Activated CD8-positive, alpha-beta T cell treated with anti-CD3 and anti-CD28 coated beads for 36 hours (primary cell): ENCODE data around the gene CAPN2. TPM values are rescaled to one million over a fixed set of nuclear protein-coding genes. Genes with fewer than 3 reads are reported as not detected.

Source experiments
- ATAC-seq: fragments of 200-7000 bp; cut with Tn5 transposase; one replicate; pipeline ENCODE4 v1.10.0; 2021; ENCODE audit warnings: mild to moderate bottlenecking, moderate library complexity
- CTCF ChIA-PET: fragments of 350-600 bp; sonication (Branson Sonifier 250); formaldehyde crosslinking; loops from one replicate; lab custom pipeline; 2021; ENCODE audit warnings: antibody characterized with exemption; lab: Charles Lee
- POLR2A ChIA-PET: fragments of 350-600 bp; sonication (Branson Sonifier 250); formaldehyde crosslinking; loops from one replicate; lab custom pipeline; 2021; ENCODE audit warnings: antibody characterized with exemption; lab: Charles Lee
- DNase-seq: peaks from one replicate; pipeline ENCODE4 v3.0.0-alpha.2; 2020
- H3K27ac Mint-ChIP-seq: one replicate; pipeline ENCODE4 v1.8.0; 2021; ENCODE audit warnings: mild to moderate bottlenecking, mixed read lengths
- H3K27me3 Mint-ChIP-seq: one replicate; pipeline ENCODE4 v1.8.0; 2021; ENCODE audit warnings: mixed read lengths
- H3K36me3 Mint-ChIP-seq: one replicate; pipeline ENCODE4 v1.8.0; 2021; ENCODE audit warnings: low read depth, mixed read lengths
- H3K4me1 Mint-ChIP-seq: one replicate; pipeline ENCODE4 v1.8.0; 2021; ENCODE audit warnings: low read depth, mixed read lengths
- H3K4me3 Mint-ChIP-seq: one replicate; pipeline ENCODE4 v1.8.0; 2021; ENCODE audit warnings: mild to moderate bottlenecking, moderate library complexity, mixed read lengths
- H3K9me3 Mint-ChIP-seq: one replicate; pipeline ENCODE4 v1.8.0; 2021; ENCODE audit warnings: mixed read lengths
- intact Hi-C: fragments of 100-400 bp; cut with micrococcal nuclease; formaldehyde crosslinking; loops from one replicate; pipeline ENCODE4 v1.10.0; 2022
- total RNA-seq, 2 experiments: library from RNA; stranded (reverse); gene quantifications; one replicate each; pipeline ENCODE4 v1.2.3, GENCODE V29; 2021
- TF ChIP-seq, protein P1 (sequence below): fragments of 200-600 bp; IDR thresholded peaks from one replicate; pipeline ENCODE4 v1.8.0; 2022; ENCODE audit warnings: antibody characterized with exemption, mild to moderate bottlenecking

The CAPN2 gene
- total RNA-seq, 2 experiments from 2014 or later: 31.5 to 33.6 TPM

DNA sequence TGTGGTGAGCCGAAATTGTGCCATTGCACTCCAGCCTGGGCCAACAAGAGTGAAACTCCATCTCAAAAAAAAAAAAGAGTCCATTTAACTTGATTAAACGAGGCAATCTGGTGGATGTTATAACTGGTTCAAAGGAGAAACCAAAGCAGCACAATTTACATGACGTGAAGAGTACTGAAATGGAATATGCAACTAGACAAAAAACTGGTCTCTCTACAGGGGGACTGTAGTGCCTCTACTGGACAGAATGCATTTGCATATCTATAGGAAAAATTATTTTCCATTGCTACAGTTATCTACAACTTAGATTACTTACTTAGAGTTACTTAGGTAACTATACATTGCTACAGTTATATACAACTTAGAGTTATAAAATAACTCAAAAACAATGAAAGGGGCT, 2.7 kb upstream of the CAPN2 start:
- no peak for DNase-seq
- CTCF ChIA-PET: interaction anchor here (1.1 to 3.2 kb wide), 2 partner anchors 11 to 40 kb away, joined by 6 to 24 read pairs; no protein-coding TSS in a partner anchor
- Mint-ChIP-seq H3K27me3 (no peaks in the 10 kb centered on the region), H3K9me3 (no peaks in the 10 kb centered on the region), H3K27ac (no peak overlapping the region), H3K4me1 (peaks cover 29% of the 10 kb centered on the region), H3K4me3 (no peak overlapping the region), H3K36me3 (no peaks in the 10 kb centered on the region)
- intact Hi-C loops: loop anchor here (10.0 kb wide), 2 partner anchors 125 to 625 kb away; partner anchors contain the start of gene NVL
- POLR2A ChIA-PET: no interaction called here
- TF ChIP-seq, protein P1, sequence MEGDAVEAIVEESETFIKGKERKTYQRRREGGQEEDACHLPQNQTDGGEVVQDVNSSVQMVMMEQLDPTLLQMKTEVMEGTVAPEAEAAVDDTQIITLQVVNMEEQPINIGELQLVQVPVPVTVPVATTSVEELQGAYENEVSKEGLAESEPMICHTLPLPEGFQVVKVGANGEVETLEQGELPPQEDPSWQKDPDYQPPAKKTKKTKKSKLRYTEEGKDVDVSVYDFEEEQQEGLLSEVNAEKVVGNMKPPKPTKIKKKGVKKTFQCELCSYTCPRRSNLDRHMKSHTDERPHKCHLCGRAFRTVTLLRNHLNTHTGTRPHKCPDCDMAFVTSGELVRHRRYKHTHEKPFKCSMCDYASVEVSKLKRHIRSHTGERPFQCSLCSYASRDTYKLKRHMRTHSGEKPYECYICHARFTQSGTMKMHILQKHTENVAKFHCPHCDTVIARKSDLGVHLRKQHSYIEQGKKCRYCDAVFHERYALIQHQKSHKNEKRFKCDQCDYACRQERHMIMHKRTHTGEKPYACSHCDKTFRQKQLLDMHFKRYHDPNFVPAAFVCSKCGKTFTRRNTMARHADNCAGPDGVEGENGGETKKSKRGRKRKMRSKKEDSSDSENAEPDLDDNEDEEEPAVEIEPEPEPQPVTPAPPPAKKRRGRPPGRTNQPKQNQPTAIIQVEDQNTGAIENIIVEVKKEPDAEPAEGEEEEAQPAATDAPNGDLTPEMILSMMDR: no peak
- ATAC-seq: no peak

DNA sequence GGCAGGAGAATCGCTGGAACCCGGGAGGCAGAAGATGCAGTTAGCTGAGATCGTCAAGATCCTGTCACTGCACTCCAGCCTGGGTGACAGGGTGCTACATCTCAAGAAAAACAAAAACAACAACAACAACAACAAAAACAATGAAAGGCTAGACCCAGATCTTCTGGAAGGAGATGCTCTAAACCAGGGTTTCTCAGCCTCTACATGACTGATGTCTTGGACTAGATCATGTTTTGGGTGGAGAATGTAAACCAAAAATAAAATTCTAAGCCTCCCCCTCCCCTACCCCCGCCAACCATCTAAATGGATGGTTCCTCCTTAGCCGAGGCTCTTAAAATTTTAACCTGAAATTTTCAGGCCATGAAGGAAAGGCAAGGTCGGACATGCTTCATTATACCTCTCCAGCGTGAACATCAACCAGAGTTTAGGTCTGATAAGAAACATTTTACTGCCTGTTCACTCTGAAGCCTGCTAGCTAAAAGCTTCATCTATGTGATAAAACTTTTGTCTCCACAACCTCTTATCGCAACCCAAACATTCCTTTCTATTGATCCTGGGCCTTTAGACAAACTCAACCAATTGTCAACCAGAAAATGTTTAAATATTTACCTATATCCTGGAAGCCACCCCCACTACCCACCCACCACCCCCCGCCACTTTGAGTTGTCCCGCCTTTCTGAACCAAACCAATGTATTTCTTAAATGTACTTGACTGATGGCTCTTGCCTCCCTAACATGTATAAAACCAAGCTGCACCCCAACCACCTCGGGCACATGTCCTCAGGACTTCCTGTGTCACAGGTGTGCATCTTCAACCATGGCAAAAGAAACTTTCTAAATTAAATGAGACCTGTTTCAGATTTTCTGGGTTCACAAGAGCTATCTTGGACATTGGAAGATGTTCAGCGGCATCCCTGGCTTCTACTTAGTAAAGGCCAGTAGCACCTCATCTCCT, 1.9 kb upstream of the CAPN2 start:
- POLR2A ChIA-PET: no interaction called here
- H3K4me3 Mint-ChIP-seq: no peak overlapping the region
- H3K27me3 Mint-ChIP-seq: no peaks in the 10 kb centered on the region
- ATAC-seq (no peak), DNase-seq (no peak)
- no peaks in the 10 kb centered on the region for H3K36me3 Mint-ChIP-seq
- no peak overlapping the region for H3K27ac Mint-ChIP-seq
- peaks cover 35% of the 10 kb centered on the region for H3K4me1 Mint-ChIP-seq
- CTCF ChIA-PET: interaction anchor here (1.3 to 3.2 kb wide), 3 partner anchors 12 to 39 kb away, joined by 5 to 24 read pairs (median 8); no protein-coding TSS in a partner anchor
- intact Hi-C loops: loop anchor here (5.0 kb wide), 1 partner anchor 37 kb away; no protein-coding TSS in a partner anchor
- no peaks in the 10 kb centered on the region for H3K9me3 Mint-ChIP-seq
- TF ChIP-seq, protein P1: no peak

DNA sequence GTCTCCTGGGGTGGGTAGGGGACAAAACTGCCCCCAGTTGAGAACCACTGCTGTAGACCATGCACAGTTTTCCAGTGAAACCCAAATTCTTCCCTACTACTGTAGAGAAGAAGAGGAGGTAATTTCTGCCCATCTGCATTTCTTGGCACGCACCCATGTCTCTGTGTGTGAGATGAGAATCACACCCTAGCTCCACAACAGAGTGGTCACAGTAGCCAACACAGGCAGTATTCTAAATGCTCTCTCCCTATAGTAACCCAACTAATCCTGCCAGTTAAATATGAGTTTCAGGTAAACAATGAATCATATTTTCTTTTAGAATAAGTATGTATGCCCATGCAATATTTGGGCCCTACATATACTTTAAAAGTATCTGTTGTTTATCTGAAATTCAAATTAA, 1.2 kb upstream of the CAPN2 start:
- no peak overlapping the region for H3K27ac Mint-ChIP-seq
- no peaks in the 10 kb centered on the region for H3K27me3 Mint-ChIP-seq
- DNase-seq (no peak), ATAC-seq (no peak)
- no peak overlapping the region for H3K4me3 Mint-ChIP-seq
- peaks cover 42% of the 10 kb centered on the region for H3K4me1 Mint-ChIP-seq
- H3K9me3 Mint-ChIP-seq: no peaks in the 10 kb centered on the region
- intact Hi-C loops: loop anchor here (5.0 kb wide), 1 partner anchor 36 kb away; no protein-coding TSS in a partner anchor
- ChIA-PET CTCF (interaction anchor here (1.3 to 3.2 kb wide), 4 partner anchors 10 to 38 kb away, joined by 5 to 24 read pairs (median 7); no protein-coding TSS in a partner anchor), POLR2A (no interaction called here)
- no peaks in the 10 kb centered on the region for H3K36me3 Mint-ChIP-seq
- TF ChIP-seq, protein P1: no peak

DNA sequence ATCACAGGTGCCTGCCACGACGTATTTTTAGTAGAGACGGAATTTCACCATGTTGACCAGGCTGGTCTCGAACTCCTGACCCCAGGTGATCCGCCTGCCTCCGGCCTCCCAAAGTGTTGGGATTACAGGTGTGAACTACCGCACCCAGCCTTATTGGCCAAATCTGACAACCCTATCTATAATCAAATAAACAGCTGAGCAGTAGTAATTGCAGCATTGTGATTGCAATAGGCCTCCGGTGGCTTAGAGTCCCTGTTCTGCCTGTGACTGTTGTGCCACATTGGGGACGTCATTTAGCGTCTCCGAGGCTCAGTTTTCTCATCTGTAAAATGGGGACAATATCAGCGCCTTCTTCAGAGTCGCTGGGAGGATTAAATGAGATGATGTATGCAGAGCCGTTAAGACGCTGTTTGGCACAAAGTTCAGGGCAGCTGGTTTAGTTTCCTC, 569 bp upstream of the CAPN2 start:
- H3K4me3 Mint-ChIP-seq: peak overlapping the region; percentile 57
- CTCF ChIA-PET: interaction anchor here (0.6 to 3.2 kb wide), 9 partner anchors 9 to 473 kb away, joined by 3 to 24 read pairs (median 4); no protein-coding TSS in a partner anchor
- intact Hi-C loops: loop anchor here (5.0 kb wide), 1 partner anchor 36 kb away; no protein-coding TSS in a partner anchor
- no peaks in the 10 kb centered on the region for H3K27me3 Mint-ChIP-seq
- H3K27ac Mint-ChIP-seq: peak overlapping the region; percentile 57
- no peaks in the 10 kb centered on the region for H3K36me3 Mint-ChIP-seq
- TF ChIP-seq, protein P1: no peak
- POLR2A ChIA-PET: interaction anchor here (0.6 to 2.6 kb wide), 4 partner anchors 16 to 133 kb away, joined by 3 to 11 read pairs (median 8); partner anchors contain the start of gene TP53BP2
- peak; percentile 0 for ATAC-seq
- H3K4me1 Mint-ChIP-seq: peaks cover 48% of the 10 kb centered on the region
- DNase-seq: no peak
- H3K9me3 Mint-ChIP-seq: no peaks in the 10 kb centered on the region
